ENCODE results near the gene FAM241A.

The FAM241A gene

DNA sequence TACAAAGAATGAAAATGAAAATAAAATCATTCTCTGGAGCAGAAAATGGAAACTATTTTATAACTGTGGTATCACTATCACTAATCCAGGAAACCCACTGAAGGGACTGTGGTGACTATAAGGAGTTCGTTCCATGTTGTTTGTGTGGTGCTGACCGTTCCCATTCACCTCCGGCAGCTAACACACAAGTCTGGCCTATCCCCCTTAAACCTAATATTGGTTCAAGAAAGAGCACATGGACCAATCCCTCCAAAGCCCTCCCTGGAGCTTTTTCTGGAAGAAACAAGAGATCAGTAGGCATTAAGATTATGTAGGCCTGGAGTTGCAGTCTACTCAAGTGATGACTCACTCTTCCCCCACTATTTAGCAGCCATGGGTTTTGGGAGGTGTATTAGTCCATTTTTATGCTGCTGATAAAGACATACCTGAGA, 25.9 kb upstream of the FAM241A start:
- no peaks in the 10 kb centered on the region for H3K27me3 ChIP-seq (ENCODE audit: insufficient read depth, low read depth)
- peak overlapping the region; percentile 51; the same call in 1 of the 2 replicates for H3K4me2 ChIP-seq
- H2AFZ ChIP-seq (ENCODE audit: low read depth): no peak overlapping the region
- H4K20me1 ChIP-seq (ENCODE audit: insufficient read depth): no peaks in the 10 kb centered on the region
- H3K27ac ChIP-seq: no peak overlapping the region
- H3K4me3 ChIP-seq (IDR thresholded peaks at IDR 0.05; ENCODE audit: insufficient read depth, low read depth, low read length): no peak overlapping the region
- no peaks in the 10 kb centered on the region for H3K36me3 ChIP-seq (ENCODE audit: insufficient read depth)
- no peak overlapping the region for H3K9ac ChIP-seq
- no peaks in the 10 kb centered on the region for H3K79me2 ChIP-seq (ENCODE audit: insufficient read depth, low read depth)
- H3K4me1 ChIP-seq (ENCODE audit: low read depth, poor library complexity, severe bottlenecking): peaks cover 12% of the 10 kb centered on the region
- TF ChIP-seq, protein P1, sequence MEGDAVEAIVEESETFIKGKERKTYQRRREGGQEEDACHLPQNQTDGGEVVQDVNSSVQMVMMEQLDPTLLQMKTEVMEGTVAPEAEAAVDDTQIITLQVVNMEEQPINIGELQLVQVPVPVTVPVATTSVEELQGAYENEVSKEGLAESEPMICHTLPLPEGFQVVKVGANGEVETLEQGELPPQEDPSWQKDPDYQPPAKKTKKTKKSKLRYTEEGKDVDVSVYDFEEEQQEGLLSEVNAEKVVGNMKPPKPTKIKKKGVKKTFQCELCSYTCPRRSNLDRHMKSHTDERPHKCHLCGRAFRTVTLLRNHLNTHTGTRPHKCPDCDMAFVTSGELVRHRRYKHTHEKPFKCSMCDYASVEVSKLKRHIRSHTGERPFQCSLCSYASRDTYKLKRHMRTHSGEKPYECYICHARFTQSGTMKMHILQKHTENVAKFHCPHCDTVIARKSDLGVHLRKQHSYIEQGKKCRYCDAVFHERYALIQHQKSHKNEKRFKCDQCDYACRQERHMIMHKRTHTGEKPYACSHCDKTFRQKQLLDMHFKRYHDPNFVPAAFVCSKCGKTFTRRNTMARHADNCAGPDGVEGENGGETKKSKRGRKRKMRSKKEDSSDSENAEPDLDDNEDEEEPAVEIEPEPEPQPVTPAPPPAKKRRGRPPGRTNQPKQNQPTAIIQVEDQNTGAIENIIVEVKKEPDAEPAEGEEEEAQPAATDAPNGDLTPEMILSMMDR (conservative IDR thresholded peaks at IDR 0.05; ENCODE audit: low read depth, low read length): no peak

DNA sequence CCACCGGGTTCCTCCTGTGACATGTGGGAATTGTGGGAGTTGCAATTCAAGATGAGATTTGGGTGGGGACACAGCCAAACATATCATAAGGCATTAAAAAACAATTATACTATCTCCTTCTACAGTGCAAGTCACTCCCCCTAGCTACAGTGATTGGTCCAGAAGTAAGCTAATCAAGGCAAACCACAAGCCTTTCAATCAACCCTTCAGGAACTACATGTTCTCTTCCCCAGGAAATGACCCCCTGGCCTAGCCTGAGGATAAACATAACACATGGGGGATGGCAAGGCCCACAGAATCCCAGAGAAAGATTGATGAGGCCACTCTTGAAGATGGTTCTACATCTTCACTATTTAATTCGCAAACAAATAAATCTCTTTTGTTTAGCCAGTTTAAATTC, 25.2 kb upstream of the FAM241A start:
- Histone ChIP-seq H3K79me2 (ENCODE audit: insufficient read depth, low read depth) (no peaks in the 10 kb centered on the region), H3K4me1 (ENCODE audit: low read depth, poor library complexity, severe bottlenecking) (peaks cover 12% of the 10 kb centered on the region), H3K9ac (no peak overlapping the region), H3K27ac (no peak overlapping the region), H3K27me3 (ENCODE audit: insufficient read depth, low read depth) (no peaks in the 10 kb centered on the region), H4K20me1 (ENCODE audit: insufficient read depth) (no peaks in the 10 kb centered on the region), H3K4me3 (IDR thresholded peaks at IDR 0.05; ENCODE audit: insufficient read depth, low read depth, low read length) (no peak overlapping the region), H3K4me2 (no peak overlapping the region), H2AFZ (ENCODE audit: low read depth) (no peak overlapping the region), H3K36me3 (ENCODE audit: insufficient read depth) (no peaks in the 10 kb centered on the region)
- TF ChIP-seq, protein P1 (conservative IDR thresholded peaks at IDR 0.05; ENCODE audit: low read depth, low read length): no peak

DNA sequence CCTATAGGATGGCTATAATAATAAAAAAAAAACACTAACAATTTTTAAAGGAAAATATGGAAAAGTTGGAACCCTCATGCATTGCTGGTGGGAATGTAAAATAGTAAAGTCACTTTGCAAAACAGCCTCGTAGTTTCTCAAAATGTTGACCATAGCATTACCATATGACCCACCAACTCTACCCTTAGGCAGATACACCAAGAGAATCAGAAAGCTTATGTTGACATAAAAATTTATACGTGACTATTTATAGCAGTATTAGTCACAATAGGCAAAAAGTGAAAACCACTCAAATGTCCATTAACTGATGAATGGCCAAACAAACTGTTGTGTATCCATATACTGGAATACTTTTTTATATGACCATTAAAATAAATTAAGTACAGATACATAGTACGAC, 19.8 kb upstream of the FAM241A start:
- no peaks in the 10 kb centered on the region for H3K36me3 ChIP-seq (ENCODE audit: insufficient read depth)
- H2AFZ ChIP-seq (ENCODE audit: low read depth): no peak overlapping the region
- TF ChIP-seq, protein P1 (conservative IDR thresholded peaks at IDR 0.05; ENCODE audit: low read depth, low read length): no peak
- H3K79me2 ChIP-seq (ENCODE audit: insufficient read depth, low read depth): no peaks in the 10 kb centered on the region
- no peak overlapping the region for H3K4me3 ChIP-seq (IDR thresholded peaks at IDR 0.05; ENCODE audit: insufficient read depth, low read depth, low read length)
- no peaks in the 10 kb centered on the region for H3K4me1 ChIP-seq (ENCODE audit: low read depth, poor library complexity, severe bottlenecking)
- H4K20me1 ChIP-seq (ENCODE audit: insufficient read depth): no peaks in the 10 kb centered on the region
- H3K27ac ChIP-seq: no peak overlapping the region
- H3K9ac ChIP-seq: no peak overlapping the region
- H3K27me3 ChIP-seq (ENCODE audit: insufficient read depth, low read depth): no peaks in the 10 kb centered on the region
- no peak overlapping the region for H3K4me2 ChIP-seq

DNA sequence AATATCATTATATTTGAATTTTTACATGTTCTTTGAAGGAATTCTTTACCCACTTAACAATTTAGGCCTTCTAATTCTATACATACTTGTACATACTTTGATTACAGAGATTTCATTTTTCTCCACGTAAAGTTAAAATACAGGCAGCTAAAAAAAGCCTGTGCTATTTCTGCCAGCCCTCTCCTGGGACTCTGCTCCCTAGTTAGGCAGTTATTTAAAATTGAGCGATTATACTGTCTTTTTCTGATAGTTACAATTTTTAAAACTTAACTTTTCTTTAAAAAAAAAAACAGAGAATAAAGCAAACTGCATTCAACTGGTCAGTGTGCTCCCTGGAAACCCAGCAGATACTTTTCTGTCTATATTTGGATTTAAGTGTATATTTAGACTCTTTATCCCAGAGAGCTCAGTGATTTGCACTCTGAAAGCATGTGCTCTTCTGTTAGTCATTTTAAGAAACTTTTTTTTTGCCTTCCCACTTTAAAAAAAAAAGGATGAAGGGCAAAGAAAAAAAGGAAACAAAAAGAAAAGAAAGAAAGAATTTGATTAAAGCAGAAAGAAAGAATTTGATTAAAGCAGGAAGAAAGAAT, 18.1 kb upstream of the FAM241A start:
- H2AFZ ChIP-seq (ENCODE audit: low read depth): no peak overlapping the region
- no peaks in the 10 kb centered on the region for H4K20me1 ChIP-seq (ENCODE audit: insufficient read depth)
- H3K27ac ChIP-seq: no peak overlapping the region
- H3K9ac ChIP-seq: no peak overlapping the region
- H3K79me2 ChIP-seq (ENCODE audit: insufficient read depth, low read depth): no peaks in the 10 kb centered on the region
- H3K4me2 ChIP-seq: no peak overlapping the region
- TF ChIP-seq, protein P1 (conservative IDR thresholded peaks at IDR 0.05; ENCODE audit: low read depth, low read length): no peak
- H3K4me1 ChIP-seq (ENCODE audit: low read depth, poor library complexity, severe bottlenecking): no peaks in the 10 kb centered on the region
- no peaks in the 10 kb centered on the region for H3K27me3 ChIP-seq (ENCODE audit: insufficient read depth, low read depth)
- H3K4me3 ChIP-seq (IDR thresholded peaks at IDR 0.05; ENCODE audit: insufficient read depth, low read depth, low read length): no peak overlapping the region
- no peaks in the 10 kb centered on the region for H3K36me3 ChIP-seq (ENCODE audit: insufficient read depth)

Data from KMS-11 (cell line).